Fibroblast of pulmonary artery (primary cell): ENCODE measurements around the gene CLK1.

ENCODE experiments used
- DNase-seq: peaks from one replicate; pipeline ENCODE4 v3.0.0-alpha.2; 2010; ENCODE audit warnings: low read depth
- H3K4me3 ChIP-seq: replicated peaks from 2 replicates; pipeline ENCODE4 v1.5.1; 2011; ENCODE audit warnings: low read depth, mild to moderate bottlenecking, control low read depth, low read length, moderate library complexity
- TF ChIP-seq, protein P1 (sequence below): IDR thresholded peaks from 2 replicates; pipeline ENCODE4 v1.5.1; 2011; ENCODE audit warnings: mild to moderate bottlenecking, control low read depth, low read length, inconsistent platforms; ENCODE audit errors: missing control alignments

CLK1 gene

DNA sequence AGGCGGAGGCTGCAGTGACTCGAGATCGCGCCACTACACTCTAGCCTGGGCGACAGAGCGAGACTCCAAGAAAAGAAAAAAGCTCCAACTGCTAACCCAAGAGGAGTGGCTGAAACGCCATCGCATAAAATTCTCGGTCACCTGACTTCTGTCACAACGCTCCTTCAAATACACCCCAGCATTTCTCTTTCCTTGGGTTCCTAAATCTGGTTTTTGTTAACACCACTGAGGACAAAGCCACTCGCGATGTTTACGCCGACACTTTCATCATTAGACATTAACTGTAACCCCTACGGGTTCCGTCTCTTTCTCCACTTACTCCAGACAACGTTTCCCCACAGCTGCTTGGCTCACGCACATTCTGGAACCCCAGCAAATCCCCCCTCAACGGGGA, 679 bp downstream of the CLK1 start:
- H3K4me3 ChIP-seq, result peak overlapping the region; percentile 98
- TF ChIP-seq, protein P1, sequence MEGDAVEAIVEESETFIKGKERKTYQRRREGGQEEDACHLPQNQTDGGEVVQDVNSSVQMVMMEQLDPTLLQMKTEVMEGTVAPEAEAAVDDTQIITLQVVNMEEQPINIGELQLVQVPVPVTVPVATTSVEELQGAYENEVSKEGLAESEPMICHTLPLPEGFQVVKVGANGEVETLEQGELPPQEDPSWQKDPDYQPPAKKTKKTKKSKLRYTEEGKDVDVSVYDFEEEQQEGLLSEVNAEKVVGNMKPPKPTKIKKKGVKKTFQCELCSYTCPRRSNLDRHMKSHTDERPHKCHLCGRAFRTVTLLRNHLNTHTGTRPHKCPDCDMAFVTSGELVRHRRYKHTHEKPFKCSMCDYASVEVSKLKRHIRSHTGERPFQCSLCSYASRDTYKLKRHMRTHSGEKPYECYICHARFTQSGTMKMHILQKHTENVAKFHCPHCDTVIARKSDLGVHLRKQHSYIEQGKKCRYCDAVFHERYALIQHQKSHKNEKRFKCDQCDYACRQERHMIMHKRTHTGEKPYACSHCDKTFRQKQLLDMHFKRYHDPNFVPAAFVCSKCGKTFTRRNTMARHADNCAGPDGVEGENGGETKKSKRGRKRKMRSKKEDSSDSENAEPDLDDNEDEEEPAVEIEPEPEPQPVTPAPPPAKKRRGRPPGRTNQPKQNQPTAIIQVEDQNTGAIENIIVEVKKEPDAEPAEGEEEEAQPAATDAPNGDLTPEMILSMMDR, result no peak
- no peak for DNase-seq

DNA sequence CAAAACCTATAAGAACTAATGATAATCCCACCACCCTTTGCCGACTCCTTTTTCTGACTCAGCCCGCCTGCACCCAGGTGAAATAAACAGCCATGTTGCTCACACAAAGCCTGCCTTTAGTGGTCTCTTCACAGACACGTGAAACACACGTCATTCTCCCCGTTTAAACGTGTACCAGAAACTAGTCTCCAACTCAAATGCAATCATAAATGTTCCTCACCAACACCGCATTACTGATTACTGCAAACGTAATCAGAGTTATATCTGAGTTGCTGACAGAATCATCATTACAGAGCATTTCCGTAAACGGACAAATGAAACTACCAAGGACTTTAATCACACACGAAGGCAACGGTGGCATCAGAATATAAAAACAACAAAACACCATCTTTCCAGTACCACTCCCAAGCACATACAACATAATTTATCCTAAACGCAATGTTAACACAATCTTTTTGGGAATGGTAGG, 1.9 kb downstream of the CLK1 start:
- TF ChIP-seq, protein P1, result no peak
- H3K4me3 ChIP-seq, result peak overlapping the region; percentile 98
- peak; percentile 70 for DNase-seq

DNA sequence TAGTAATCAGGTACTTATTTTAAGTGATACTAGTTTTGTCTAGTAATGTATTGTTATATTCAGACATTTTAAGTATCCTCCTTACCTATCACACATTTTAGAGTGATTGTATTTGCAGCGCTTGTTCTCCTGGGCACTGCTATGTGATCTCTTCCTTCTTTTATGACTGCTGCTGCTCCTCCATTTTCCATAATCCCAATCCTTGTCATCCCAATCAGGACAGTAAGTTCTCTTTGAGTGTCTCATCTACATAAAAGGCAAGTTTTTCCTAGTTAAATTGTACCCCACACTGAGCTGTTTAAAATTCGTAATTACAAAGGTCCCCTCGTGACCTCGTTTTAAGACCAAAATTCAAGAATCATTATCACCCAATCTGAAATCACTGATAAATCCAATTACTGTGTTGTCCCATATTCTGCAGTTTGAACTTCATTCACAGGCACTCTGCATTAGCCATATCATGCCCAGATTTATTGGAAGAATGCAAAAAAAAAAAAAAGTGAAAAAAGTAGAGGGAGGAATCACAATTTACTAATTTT, 2.8 kb downstream of the CLK1 start:
- TF ChIP-seq, protein P1, result no peak
- no peak for DNase-seq
- peak overlapping the region; percentile 98 for H3K4me3 ChIP-seq

DNA sequence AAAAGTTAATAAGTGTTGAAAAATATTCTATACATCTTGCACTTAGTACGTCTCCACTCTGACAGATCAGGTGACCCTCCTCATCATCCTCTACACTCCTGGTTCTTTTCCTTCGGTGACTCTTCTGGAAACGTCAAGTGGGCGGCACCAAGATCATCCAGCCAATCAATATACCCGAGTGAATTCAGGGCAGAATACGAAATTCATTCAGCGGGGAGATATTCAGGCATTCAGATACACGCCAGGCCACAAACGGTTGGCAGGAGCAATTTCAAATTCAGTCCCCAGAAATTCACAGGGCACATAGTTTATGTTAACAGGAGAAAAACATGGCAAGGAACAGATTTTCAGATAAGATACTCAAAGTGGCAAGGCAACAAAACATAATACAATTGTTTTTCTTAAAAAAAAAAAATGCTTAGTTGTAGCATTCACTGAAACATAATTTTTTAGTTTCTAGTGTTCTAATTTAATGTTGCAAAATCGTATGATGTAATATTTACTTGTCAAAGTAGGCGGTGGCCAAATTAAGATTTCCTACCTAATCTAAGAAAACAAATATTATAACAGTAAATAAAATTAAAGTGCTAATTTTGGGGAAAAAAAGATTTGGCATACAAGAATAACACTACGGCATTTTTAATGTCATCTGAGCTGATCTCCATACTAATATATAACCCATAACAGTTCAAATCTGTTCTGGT, 4.2 kb downstream of the CLK1 start:
- TF ChIP-seq, protein P1, result no peak
- DNase-seq, result peak; percentile 39
- peak overlapping the region; percentile 98 for H3K4me3 ChIP-seq

DNA sequence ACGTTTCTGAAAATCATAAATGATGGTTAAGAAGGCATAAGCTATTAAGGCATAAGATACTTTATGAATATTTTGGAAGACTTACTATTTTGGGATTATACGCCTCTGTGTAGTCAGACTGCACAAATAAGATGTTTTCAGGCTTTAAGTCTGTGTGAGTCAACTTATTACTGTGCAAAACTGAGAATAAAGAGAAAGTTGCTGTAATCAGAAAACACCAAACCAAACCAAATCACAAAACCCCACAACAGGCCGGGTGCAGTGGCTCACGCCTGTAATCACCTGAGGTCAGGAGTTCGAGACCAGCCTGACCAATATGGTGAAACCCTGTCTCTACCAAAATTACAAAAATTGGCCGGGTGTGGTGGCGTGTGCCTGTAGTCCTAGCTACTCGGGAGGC, 7.7 kb downstream of the CLK1 start:
- TF ChIP-seq, protein P1, result no peak
- no peak overlapping the region for H3K4me3 ChIP-seq
- DNase-seq, result no peak

DNA sequence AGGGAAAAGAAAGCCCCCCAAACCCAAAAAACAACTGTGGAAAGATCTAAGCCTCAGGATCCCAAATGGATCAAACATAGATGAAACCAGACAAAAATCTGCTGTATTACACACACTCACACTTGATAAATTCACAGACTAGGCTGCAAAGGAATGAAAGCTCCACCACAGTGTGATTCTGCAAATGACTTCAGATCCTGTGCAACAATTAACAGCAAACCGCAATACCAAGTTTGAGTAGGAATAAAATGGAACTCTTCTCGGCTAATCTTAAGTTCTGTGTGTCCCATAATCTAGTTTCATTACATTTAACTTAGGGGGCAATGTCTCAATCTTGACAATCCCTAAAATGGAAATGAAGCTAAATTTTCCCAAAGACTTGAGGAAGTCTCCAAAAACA, 11.9 kb downstream of the CLK1 start:
- H3K4me3 ChIP-seq, result no peak overlapping the region
- TF ChIP-seq, protein P1, result no peak
- DNase-seq, result no peak
